ENCODE results near the gene AP1B1.
"Not testable (repeated sequence)": the region's sequence is repeated elsewhere in the genome, so short reads cannot be mapped to it uniquely, and the experiment has no call there.

The AP1B1 gene

DNA sequence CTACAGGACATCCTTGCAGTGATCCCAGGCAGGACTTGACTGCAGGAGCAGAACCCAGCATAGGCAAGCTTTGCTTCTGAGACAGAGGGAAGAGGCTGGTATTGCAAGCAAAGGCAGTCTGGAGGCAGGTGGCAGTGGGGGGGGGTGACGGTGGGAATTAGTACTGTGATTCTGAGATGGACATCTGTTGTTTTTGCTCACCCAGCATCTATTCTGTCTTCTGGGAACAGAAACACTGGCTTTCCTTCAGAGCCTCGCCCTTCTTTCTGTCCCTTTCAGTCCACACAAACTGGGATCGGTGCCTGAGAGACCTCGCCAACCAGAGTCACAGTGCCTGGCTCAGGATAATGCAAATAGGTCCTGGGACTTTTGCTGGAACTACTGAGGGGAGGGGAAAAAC lies 41.7 kb downstream of the AP1B1 start:
- CTCF ChIA-PET, result no interaction called here
- POLR2A ChIA-PET, result no interaction called here
- no peak for DNase-seq (ENCODE audit: extremely low spot score)
- TF ChIP-seq FOXA1 (IDR thresholded peaks at IDR 0.05), result no peak
- TF ChIP-seq LEF1 (IDR thresholded peaks at IDR 0.05; ENCODE audit: borderline replicate concordance), result no peak
- TF ChIP-seq ZNF384 (IDR thresholded peaks at IDR 0.05), result no peak
- TF ChIP-seq FOXK2 (IDR thresholded peaks at IDR 0.05), result no peak
- no peak for TF ChIP-seq ELF4 (IDR thresholded peaks at IDR 0.05)
- no peak for TF ChIP-seq ARNT (IDR thresholded peaks at IDR 0.05)
- no peak for TF ChIP-seq FOXM1 (IDR thresholded peaks at IDR 0.05; ENCODE audit: borderline replicate concordance)
- no peak for TF ChIP-seq SP1 (IDR thresholded peaks at IDR 0.05)
- TF ChIP-seq L3MBTL2 (conservative IDR thresholded peaks at IDR 0.05), result no peak
- no peak for TF ChIP-seq SUZ12 (IDR thresholded peaks at IDR 0.05)
- no peak for TF ChIP-seq CTBP1 (IDR thresholded peaks at IDR 0.05; ENCODE audit: borderline replicate concordance)
- TF ChIP-seq NFRKB (IDR thresholded peaks at IDR 0.05), result no peak

- DNase-seq (ENCODE audit: extremely low spot score), result no peak
- ChIA-PET POLR2A (no interaction called here), CTCF (no interaction called here)
- TF ChIP-seq ELF4 (IDR thresholded peaks at IDR 0.05), result no peak
- TF ChIP-seq ARNT (IDR thresholded peaks at IDR 0.05), result no peak
- TF ChIP-seq FOXA1 (IDR thresholded peaks at IDR 0.05), result no peak
- TF ChIP-seq SP1 (IDR thresholded peaks at IDR 0.05), result no peak
- TF ChIP-seq LEF1 (IDR thresholded peaks at IDR 0.05; ENCODE audit: borderline replicate concordance), result no peak
- no peak for TF ChIP-seq FOXM1 (IDR thresholded peaks at IDR 0.05; ENCODE audit: borderline replicate concordance)
- no peak for TF ChIP-seq L3MBTL2 (conservative IDR thresholded peaks at IDR 0.05)
- no peak for TF ChIP-seq NFRKB (IDR thresholded peaks at IDR 0.05)
- TF ChIP-seq ZNF384 (IDR thresholded peaks at IDR 0.05), result no peak
- no peak for TF ChIP-seq FOXK2 (IDR thresholded peaks at IDR 0.05)
- TF ChIP-seq, protein P1, sequence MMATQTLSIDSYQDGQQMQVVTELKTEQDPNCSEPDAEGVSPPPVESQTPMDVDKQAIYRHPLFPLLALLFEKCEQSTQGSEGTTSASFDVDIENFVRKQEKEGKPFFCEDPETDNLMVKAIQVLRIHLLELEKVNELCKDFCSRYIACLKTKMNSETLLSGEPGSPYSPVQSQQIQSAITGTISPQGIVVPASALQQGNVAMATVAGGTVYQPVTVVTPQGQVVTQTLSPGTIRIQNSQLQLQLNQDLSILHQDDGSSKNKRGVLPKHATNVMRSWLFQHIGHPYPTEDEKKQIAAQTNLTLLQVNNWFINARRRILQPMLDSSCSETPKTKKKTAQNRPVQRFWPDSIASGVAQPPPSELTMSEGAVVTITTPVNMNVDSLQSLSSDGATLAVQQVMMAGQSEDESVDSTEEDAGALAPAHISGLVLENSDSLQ (IDR thresholded peaks at IDR 0.05), result no peak
- TF ChIP-seq SUZ12 (IDR thresholded peaks at IDR 0.05), result no peak
- no peak for TF ChIP-seq CTBP1 (IDR thresholded peaks at IDR 0.05; ENCODE audit: borderline replicate concordance)
- TF ChIP-seq TARDBP (IDR thresholded peaks at IDR 0.05), result no peak
- TF ChIP-seq BHLHE40 (IDR thresholded peaks at IDR 0.05; ENCODE audit: borderline replicate concordance), result no peak
- TF ChIP-seq HDGF (IDR thresholded peaks at IDR 0.05; ENCODE audit: borderline replicate concordance), result no peak
These were observed 42.4 kb downstream of the AP1B1 start for GRCh38 chr22:29345932-29346331.

GRCh38 chr22:29344889-29345288 lies 43.5 kb downstream of the AP1B1 start:
- POLR2A ChIA-PET; DNase-seq (ENCODE audit: extremely low spot score): not testable (repeated sequence)
- CTCF ChIA-PET, result interaction anchor here (0.7 kb wide), 1 partner anchor 71 kb away, joined by 3 read pairs; no protein-coding TSS in a partner anchor

GRCh38 chr22:29344137-29344536 lies 44.2 kb downstream of the AP1B1 start:
- no peak for DNase-seq (ENCODE audit: extremely low spot score)
- ChIA-PET CTCF (interaction anchor here (0.7 kb wide), 1 partner anchor 72 kb away, joined by 3 read pairs; no protein-coding TSS in a partner anchor), POLR2A (interaction anchor here (1.0 kb wide), 1 partner anchor 43 kb away, joined by 3 read pairs; no protein-coding TSS in a partner anchor)
- no peak for TF ChIP-seq FOXK2 (IDR thresholded peaks at IDR 0.05)
- 0 out of 2 replicates have a peak, but pooled peaks have one; percentile 11 for TF ChIP-seq ZNF384 (IDR thresholded peaks at IDR 0.05)
- no peak for TF ChIP-seq ELF4 (IDR thresholded peaks at IDR 0.05)

DNA sequence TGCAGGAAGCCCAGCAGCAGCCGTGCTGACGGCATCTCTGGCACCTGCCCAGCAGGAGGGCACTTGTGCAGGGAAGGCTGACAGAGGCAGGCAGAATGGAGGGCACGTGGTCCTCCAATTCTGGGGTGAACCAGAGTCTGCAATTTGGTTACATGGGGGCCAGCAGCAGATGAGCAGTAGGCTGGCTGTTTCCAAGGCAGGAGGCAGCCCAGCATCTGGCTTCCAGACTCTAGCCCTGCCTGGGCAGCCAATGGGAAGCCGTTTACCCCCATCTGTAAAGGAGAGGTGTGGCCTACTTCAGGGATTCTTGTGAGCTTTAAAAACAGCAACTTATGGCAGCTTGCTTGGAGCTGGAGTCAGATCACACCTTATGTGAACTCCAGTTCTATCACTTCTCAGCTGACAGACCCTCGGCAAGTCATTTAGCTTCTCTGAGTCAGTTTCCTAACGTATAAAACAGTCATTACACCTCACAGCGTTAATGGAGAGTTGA lies 45.0 kb downstream of the AP1B1 start:
- ChIA-PET CTCF (interaction anchor here (1.0 kb wide), 1 partner anchor 15 kb away, joined by 4 read pairs; no protein-coding TSS in a partner anchor), POLR2A (interaction anchor here (1.0 kb wide), 1 partner anchor 42 kb away, joined by 3 read pairs; no protein-coding TSS in a partner anchor)
- no peak for DNase-seq (ENCODE audit: extremely low spot score)

GRCh38 chr22:29342577-29343312 lies 45.6 kb downstream of the AP1B1 start:
- POLR2A ChIA-PET, result interaction anchor here (1.0 kb wide), 1 partner anchor 42 kb away, joined by 3 read pairs; no protein-coding TSS in a partner anchor

More for the DNA sequence above, 45.0 kb downstream of the AP1B1 start:
- no peak for TF ChIP-seq SP1 (IDR thresholded peaks at IDR 0.05)
- no peak for TF ChIP-seq L3MBTL2 (conservative IDR thresholded peaks at IDR 0.05)
- no peak for TF ChIP-seq TARDBP (IDR thresholded peaks at IDR 0.05)
- no peak for TF ChIP-seq FOXK2 (IDR thresholded peaks at IDR 0.05)
- TF ChIP-seq FOXM1 (IDR thresholded peaks at IDR 0.05; ENCODE audit: borderline replicate concordance), result no peak
- TF ChIP-seq HDGF (IDR thresholded peaks at IDR 0.05; ENCODE audit: borderline replicate concordance), result no peak
- no peak for TF ChIP-seq LEF1 (IDR thresholded peaks at IDR 0.05; ENCODE audit: borderline replicate concordance)
- TF ChIP-seq BHLHE40 (IDR thresholded peaks at IDR 0.05; ENCODE audit: borderline replicate concordance), result no peak

More at GRCh38 chr22:29342577-29343312, 45.6 kb downstream of the AP1B1 start:
- DNase-seq (ENCODE audit: extremely low spot score), result no peak
- no peak for TF ChIP-seq SUZ12 (IDR thresholded peaks at IDR 0.05)
- no peak for TF ChIP-seq NFRKB (IDR thresholded peaks at IDR 0.05)
- no peak for TF ChIP-seq HDGF (IDR thresholded peaks at IDR 0.05; ENCODE audit: borderline replicate concordance)
- no peak for TF ChIP-seq FOXK2 (IDR thresholded peaks at IDR 0.05)
- TF ChIP-seq ELF4 (IDR thresholded peaks at IDR 0.05), result no peak
- no peak for TF ChIP-seq L3MBTL2 (conservative IDR thresholded peaks at IDR 0.05)
- no peak for TF ChIP-seq BHLHE40 (IDR thresholded peaks at IDR 0.05; ENCODE audit: borderline replicate concordance)
- TF ChIP-seq TARDBP (IDR thresholded peaks at IDR 0.05), result no peak
- TF ChIP-seq SP1 (IDR thresholded peaks at IDR 0.05), result no peak
- no peak for TF ChIP-seq ARNT (IDR thresholded peaks at IDR 0.05)
- TF ChIP-seq, protein P1 (IDR thresholded peaks at IDR 0.05), result no peak
- CTCF ChIA-PET, result interaction anchor here (1.0 kb wide), 1 partner anchor 15 kb away, joined by 4 read pairs; no protein-coding TSS in a partner anchor

Measured in HEK293T (cell line).